ENCODE measurements around the gene NOS1AP.
"Not testable (repeated sequence)": the region's sequence is repeated elsewhere in the genome, so short reads cannot be mapped to it uniquely, and the experiment has no call there.

NOS1AP gene

GRCh38 chr1:162172311-162173102 is 103.0 kb downstream of the NOS1AP start:
- no peak for DNase-seq

DNA sequence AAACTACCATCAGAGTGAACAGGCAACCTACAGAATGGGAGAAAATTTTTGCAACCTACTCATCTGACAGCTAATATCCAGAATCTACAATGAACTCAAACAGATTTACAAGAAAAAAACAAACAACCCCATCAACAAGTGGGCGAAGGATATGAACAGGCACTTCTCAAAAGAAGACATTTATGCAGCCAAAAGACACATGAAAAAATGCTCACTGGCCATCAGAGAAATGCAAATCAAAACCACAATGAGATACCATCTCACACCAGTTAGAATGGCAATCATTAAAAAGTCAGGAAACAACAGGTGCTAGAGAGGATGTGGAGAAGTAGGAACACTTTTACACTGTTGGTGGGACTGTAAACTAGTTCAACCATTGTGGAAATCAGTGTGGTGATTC is 104.1 kb downstream of the NOS1AP start:
- DNase-seq, result not testable (repeated sequence)

GRCh38 chr1:162174027-162174426 is 104.5 kb downstream of the NOS1AP start:
- not testable (repeated sequence) for DNase-seq

- no peak for DNase-seq
These were observed 106.0 kb downstream of the NOS1AP start for GRCh38 chr1:162175379-162176081.

GRCh38 chr1:162177126-162177525 is 107.6 kb downstream of the NOS1AP start:
- no peak for DNase-seq

DNA sequence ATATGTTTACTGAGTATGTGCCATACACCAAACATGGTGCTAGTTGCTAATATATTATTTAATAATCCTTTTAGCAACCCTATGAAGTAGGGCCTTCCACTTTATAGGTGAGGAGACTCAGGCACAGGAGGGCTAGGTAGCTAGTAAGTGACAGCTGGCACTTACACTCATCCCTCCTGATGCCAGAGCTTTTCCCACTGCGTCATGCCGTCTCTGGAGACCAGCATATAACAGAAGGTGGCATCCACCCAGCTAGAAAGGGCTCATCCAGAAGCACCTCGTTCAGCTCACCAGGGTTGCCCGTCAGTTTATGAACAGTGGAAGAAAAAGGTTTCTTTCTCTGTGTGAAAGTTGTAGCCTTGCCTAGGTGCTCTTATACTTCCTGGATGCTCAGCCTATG is 108.9 kb downstream of the NOS1AP start:
- DNase-seq, result no peak

DNA sequence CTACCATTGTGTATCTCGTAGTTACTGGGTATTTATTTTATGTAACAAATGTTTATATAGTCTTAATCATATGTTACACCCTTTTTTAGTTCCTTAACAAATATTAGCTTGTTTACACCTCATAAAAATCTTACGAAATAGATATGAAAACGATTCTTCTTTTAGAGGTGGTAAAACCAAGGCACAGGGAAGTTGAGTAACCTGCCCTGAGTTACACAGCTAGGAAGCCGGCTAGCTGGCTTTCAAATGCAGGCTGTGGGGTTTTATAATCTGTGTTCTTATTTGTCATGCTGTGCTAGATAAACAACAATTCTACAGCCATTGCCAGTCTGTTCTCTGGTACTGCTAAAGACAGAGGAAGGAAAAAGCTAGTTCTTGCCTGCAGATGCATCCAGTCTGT is 109.6 kb downstream of the NOS1AP start:
- DNase-seq, result no peak

DNA sequence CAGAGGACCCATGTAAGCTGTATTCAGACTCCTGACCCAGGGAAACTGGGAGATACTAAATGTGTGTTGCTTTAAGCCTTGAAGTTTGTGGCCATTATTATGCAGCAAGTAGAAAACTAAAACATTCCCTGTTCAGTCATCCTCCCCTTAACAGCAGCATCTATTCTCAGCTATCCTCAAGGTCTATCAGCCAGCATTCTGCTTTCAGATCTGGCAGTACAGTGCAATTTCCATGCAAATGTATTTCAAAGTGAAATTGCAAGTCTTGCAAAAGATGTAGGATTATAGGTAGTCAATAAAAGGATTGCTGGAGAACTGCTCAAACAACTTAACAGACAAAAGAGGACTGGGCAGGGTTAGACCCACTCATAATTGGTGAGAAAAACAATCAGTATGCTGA is 111.3 kb downstream of the NOS1AP start:
- DNase-seq, result no peak

GRCh38 chr1:162182090-162182489 is 112.6 kb downstream of the NOS1AP start:
- no peak for DNase-seq

DNA sequence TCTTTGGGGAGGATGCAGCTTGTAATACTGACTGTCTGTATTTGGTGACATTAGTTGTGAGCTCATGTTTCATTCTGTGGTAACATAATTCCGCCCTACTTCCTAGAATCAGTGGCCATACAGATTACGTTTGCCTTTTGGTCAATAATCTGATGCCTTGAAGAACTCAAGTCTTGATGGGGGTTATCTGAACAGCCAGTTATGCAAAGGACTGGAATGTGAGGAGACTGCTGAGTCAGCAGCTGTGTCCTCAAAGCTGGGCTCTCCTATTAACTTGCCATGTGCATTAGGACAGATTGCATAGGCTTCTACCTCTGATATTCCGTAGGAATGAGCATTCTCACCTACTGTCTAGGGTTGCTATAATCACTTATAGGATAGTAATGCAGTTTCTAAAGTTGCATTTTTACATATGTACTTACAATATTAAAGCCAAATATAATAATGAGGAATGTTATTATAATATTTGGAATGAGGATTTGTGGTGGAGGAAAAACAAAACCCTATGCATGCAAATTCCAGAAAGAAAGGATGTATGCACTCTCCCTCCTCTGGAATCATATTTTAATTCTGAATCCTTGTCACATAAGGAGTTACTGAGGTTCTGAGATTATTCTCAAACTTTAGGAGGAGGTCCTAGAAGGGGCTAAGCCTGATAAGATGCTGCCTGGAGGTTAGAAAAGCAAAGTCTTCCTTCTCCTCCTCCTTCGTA is 116.0 kb downstream of the NOS1AP start:
- no peak for DNase-seq

DNA sequence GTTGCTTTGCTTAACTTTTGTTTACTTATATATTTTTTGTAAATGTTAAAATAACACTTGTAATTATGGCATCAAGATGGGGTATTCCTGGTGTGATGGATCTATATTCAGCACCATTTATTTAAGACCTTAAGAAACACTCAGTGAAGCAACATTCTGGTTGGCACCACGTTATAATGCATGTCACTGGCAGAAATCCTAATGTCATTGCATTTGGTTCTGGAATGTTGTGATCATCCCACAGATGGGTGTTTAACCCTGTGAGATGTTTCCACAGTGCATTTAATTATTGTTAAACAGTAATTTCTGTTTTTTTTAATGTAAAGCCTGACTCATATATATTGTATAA is 116.5 kb downstream of the NOS1AP start:
- DNase-seq, result no peak

GRCh38 chr1:162186406-162186805 is 116.9 kb downstream of the NOS1AP start:
- no peak for DNase-seq

- DNase-seq, result no peak
These were observed 118.3 kb downstream of the NOS1AP start for GRCh38 chr1:162187687-162188276.

DNA sequence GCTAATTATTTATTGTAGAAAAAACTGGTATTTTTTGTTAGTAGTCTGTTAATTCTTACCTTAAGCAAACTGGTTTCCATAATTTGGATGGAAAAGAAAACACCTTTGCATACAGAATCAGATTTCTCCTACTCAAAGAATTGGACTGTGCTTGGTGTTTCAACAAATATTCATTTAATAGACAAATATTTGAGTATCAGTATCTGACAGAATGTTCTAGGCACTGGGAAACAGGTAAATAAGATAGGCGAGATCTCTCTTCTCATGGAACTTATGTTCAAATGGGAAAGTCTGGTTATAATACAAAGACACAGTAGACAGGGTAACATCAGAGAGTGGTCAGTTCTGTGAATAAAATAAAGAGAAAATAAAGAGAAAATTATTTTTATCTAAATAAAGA is 119.9 kb downstream of the NOS1AP start:
- no peak for DNase-seq

GRCh38 chr1:162191396-162192305 is 122.2 kb downstream of the NOS1AP start:
- no peak for DNase-seq

GRCh38 chr1:162192306-162192678 is 122.8 kb downstream of the NOS1AP start:
- no peak for DNase-seq

DNA sequence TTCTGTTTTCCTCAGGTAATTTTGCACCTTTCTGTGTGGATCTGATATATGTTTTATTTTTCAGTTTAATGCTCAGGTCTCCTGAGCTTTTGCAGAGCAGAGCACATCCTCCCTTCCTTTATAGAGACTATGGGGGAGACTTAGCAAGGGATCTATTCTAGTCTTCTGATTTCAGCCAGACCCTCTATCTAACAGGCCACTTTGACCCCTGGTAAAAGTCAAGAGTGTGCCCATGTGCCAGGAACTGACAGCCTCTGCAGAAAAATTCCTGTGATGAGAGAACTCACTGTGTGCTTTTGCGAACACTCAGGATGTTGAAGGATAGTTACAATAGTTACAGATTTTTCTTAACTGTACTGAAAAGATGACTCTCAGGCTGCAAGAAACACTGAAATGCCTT is 123.3 kb downstream of the NOS1AP start:
- no peak for DNase-seq

- DNase-seq, result no peak
These were observed 123.7 kb downstream of the NOS1AP start for GRCh38 chr1:162193221-162193620.

DNA sequence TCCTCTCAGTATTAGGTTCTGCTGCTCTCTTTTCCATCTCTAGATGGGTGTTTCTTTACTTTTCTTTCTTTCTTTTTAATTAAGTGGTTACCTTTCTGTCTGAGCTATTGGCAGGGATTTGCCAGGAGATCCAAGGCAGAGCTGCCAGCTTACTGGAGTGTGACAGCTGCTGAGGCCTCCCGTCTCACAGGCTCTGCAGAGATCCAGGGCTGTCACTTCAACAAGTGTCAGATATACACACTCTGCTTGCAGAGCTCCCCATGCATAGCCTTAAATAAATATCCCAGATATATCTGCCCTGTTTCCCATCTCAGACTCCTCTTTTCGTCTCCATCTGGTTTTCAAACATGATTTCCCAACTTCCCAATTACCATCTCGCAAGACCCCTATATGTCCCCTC is 124.3 kb downstream of the NOS1AP start:
- DNase-seq, result no peak

DNA sequence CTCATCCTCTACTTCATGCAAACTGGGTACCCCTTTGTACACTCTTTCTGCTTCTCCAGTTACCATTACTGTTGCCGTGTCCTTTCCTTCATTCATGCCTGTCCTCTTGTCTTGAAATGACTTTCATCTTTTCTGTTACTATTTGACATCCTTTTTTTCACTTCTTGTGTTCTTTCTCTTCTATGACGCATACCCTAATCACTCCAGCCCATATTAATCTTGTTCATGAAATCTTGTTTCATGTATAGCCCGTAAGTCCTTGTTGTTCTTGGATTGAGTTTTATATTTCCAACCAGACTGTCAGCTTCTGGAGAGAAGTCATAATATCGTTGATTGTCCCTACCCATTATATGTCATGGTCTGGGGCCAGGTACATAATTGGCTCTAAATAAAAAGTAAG is 126.1 kb downstream of the NOS1AP start:
- DNase-seq, result no peak

DNA sequence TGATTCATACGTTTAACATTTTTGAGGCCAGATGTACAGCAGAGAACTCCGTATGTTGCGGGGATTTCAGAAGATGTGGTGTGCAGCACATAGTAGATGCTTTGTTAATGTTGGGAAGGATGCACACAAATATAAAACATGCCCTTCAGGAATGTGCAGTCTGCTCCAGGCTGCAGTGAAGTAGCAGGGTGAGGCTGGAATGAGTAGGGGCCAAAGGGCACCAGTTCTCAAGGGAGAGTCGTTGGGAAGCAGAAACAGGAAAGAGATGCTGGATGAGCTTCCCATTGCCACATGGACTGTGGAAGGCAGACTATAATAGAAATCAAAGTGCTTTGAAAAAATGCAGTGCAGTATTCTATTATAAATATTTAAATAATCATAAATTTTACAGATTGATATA is 126.9 kb downstream of the NOS1AP start:
- DNase-seq, result no peak

GRCh38 chr1:162197041-162197531 is 127.6 kb downstream of the NOS1AP start:
- no peak for DNase-seq

All from stimulated activated naive CD4-positive, alpha-beta T cell treated with Interleukin-2 at 50 U/mL for 16 hours (primary cell).